Nucleus accumbens (tissue), 56 donors: ENCODE results near the gene NARF.
"Not testable (repeated sequence)": the region's sequence is repeated elsewhere in the genome, so short reads cannot be mapped to it uniquely, and the experiment has no call there.

Experiments used
- DNase-seq, 56 donors: peaks; one replicate each; lab custom pipeline; 2025; lab: John Stamatoyannopoulos, UW

NARF gene

DNA sequence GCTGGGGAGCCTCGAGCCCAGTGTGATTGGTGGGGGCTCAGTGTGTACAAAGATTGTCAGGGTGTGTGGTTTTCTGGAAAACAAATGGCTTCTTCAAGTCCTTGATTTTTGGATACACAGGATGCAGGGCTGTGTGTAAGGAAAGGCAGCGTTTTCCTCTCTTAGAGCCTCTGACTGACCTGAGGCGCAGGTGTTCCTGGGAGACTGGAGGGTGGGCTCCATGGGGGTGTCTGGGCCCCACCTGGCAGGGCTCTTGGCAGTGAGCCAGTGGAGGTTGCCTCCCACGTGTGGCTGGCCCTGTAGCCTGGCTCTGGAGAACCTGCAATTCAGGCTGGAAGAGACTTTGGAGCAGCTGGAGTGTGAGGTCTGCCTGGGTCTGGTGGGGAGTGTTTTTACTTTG, 66.0 kb downstream of the NARF start:
- no peak for DNase-seq

DNA sequence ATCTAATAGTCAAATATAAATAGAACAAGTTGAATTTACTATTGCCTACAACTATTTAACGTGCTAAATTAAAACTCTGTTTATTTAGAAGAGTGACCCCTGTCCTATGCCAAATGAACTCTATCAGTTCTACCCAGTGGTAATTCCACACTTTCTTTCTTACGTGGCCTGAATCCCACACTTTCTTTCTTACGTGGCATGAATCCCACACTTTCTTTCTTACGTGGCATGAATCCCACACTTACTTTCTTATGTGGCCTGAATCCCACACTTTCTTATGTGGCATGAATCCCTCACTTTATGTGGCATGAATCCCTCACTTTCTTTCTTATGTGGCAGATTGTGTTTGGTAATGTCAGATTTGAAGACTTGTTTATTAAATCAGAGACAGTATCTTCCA, 67.2 kb downstream of the NARF start:
- DNase-seq = no peak

DNA sequence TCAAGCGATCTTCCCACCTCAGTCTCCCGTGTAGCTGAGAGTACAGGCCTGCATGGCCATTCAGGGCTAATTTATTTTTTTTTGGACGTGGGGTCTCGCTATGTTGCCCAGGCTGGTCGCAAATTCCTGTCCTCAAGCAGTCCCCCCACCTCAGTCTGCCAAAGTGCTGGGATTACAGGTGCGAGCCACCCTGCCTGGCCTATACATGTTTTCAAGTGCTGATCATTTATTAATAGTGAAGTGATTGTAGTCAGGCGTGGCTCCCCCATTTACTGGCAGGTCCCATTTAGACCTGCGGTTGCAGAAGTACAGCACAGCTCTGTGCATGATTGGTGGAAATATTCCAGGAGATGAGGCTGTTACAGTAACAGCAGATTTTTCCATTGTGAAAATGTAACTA, 69.4 kb downstream of the NARF start:
- peak in 2 of 56 donors; percentile 7 to 18 for DNase-seq

DNA sequence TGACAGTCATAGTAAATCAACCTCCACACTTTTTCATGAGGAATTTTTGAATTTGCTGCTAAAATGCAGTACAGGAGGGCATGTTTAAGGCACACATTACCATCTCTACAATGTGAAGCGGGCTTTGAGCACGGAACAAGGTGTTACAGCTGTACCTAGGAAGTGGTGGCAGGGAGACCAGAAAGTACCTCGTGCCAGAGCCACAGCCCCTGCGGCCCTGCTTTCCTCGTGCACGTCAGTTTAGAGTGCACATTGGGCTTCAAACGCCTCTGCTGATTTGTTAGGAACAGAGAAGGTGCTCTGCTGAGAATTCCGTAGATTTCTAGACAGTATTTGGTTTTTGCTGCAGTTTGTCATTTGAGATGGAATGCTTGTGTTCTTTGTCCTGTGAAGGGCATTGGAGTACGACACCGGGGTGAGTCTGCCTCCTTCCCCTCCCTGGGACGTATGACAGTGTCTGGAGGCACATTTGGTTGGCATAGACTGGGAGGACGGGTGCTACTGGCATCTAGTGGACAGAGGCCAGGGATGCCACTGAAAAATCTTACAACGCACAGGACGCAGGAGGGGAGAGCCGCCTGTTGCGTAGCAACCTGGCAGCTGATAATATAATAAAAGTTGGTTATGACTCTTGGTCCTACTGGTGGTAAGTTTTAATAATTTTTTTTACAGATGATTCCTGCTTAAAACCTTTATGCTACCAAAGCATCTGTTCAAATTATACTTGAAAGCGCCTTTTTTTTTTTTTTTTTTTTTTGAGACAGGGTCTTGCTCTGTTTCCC, 70.1 kb downstream of the NARF start:
- peak in 43 of 56 donors; percentile 15 to 77 (median 45) for DNase-seq

DNA sequence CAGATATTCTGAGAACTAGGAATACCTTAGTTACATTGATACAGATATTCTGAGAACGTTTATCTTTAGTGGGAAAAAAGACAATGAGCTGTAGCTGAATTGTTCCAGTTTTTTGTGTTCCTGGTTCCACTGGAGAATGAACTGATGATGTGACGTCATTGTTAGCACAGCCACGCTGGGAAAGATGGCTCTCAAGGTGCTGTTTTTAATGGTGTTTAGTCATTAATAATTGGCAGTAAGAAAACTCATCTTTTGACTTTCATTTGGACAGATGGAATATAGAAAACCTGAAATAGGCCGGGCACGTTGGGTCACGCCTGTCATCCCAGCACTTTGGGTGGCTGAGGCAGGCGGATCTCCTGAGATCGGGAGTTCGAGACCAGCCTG, 71.4 kb downstream of the NARF start:
- no peak for DNase-seq

DNA sequence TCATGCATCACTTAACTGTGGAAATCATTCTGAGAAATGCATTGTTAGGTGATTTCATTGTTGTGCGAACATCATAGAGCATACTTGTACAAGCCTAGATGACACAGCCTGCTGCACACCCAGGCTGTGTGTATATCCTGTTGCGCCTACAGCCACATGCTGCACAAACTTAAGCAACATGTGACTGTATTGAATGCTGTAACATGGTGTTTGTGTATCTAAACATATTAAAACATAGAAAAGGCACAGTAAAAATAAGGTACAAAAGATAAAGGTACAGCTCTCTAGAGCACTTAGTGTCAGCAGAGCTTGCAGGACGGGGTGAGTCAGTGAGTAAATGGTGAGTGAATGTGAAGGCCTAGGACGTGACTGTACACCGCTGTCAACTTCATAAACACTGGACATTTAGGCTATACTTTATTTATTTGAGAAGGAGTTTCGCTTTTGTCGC, 72.9 kb downstream of the NARF start:
- no peak for DNase-seq

DNA sequence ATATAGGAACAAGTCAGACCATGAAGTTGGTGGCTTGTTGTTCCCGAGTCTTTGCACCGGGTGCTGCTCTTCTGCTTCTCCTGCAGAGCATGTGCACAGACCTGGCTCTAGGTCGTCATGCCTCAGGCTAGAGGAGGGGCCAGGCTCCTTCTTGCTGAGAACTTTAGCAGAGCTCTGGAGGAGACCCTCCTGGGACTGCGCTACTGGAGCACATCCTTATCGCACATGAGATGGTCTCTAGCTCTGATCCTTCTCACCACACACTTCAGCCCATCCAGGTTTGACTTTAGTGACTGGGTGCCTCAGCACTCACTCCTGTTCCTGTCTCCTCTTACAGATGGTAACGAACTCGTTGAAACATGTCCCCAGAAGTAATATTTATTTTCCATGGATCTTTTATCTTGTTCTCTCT, 75.9 kb downstream of the NARF start:
- DNase-seq = no peak

DNA sequence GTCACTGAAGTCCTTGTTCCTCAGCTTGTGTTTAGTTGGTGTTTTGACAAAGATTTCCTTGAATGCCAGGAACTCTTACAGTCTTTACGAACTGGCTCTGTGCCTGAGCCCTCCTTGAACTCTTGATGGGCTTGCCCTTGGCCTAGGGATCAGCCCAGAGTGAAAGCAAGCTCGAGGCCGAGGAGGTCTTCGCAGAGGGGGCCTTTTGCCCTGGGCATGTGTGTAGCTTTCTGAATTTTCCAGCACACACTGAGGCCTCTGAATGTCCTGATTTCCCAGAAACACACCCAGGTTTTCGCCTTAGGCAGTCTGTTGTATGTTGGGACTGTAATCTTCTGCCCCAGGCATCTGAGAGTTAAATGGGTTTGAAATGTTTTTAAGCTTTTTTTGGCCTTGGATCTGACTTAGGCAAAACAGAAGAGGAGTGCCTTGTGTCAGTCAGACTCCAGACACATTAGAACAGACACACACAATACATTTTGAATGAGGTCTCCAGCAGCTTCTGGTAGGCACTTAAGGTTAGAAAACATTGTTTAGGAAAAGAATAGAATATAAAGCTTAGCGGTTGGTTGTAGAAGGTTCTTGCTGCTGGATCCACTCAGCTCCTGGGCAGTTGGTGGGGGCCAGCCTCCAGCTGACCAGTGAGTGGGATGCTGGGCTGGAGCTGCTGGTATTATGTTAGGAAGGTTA, 78.1 kb downstream of the NARF start:
- DNase-seq = no peak

DNA sequence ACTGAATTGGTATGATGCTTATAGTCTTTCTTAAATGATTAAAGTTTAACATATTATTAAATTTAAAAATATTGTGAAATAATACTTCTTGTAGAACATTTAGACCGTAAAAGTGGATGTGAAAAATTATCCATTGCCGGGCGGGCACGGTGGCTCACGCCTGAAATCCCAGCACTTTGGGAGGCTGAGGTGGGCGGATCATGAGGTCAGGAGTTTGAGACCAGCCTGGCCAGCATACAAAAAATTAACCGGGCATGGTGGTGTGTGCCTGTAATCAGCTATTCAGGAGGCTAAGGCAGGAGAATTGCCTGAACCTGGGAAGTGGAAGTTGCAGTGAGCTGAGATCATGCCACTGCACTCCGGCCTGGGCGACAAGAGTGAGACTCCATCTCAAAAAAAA, 78.7 kb downstream of the NARF start:
- DNase-seq = not testable (repeated sequence)

DNA sequence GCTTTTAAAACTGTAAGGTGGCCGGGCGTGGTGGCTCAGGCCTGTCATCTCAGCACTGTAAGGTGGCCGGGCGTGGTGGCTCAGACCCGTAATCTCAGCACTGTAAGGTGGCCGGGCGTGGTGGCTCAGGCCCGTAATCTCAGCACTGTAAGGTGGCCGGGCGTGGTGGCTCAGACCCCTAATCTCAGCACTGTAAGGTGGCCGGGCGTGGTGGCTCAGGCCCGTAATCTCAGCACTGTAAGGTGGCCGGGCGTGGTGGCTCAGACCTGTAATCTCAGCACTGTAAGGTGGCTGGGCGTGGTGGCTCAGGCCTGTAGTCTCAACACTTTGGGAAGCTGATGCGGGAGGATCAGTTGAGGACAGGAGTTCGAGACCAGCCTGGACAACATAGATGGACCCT, 80.5 kb downstream of the NARF start:
- not testable (repeated sequence) for DNase-seq
